Liver (tissue), 3 donors: ENCODE results near the gene EVPLL.

Experiments used
- GABPA ChIP-seq, 2 donors: IDR thresholded peaks in 1 of 2; conservative IDR thresholded peaks in 1 of 2; 2 replicates each; pipeline ENCODE4 v1.6.1; 2016; ENCODE audit warnings: antibody characterized with exemption in 2 of 2, mild to moderate bottlenecking in 1 of 2, moderate library complexity in 1 of 2
- JUND ChIP-seq, 2 donors: IDR thresholded peaks; 2 replicates each; pipeline ENCODE4 v1.6.1; 2016; ENCODE audit warnings: antibody characterized with exemption in 2 of 2
- RAD21 ChIP-seq, 2 donors: IDR thresholded peaks; 2 replicates each; pipeline ENCODE4 v1.6.1; 2016; ENCODE audit warnings: antibody characterized with exemption in 2 of 2, mild to moderate bottlenecking in 2 of 2
- REST ChIP-seq: IDR thresholded peaks from 2 replicates; pipeline ENCODE4 v1.6.1; 2016; ENCODE audit warnings: antibody characterized with exemption, mild to moderate bottlenecking
- RXRA ChIP-seq, 2 donors: IDR thresholded peaks; 2 replicates each; pipeline ENCODE4 v1.6.1; 2017 to 2018; ENCODE audit warnings: antibody characterized with exemption in 2 of 2, mild to moderate bottlenecking in 1 of 2
- TAF1 ChIP-seq: conservative IDR thresholded peaks from 2 replicates; pipeline ENCODE4 v1.6.1; 2016; ENCODE audit warnings: antibody characterized with exemption, mild to moderate bottlenecking
- YY1 ChIP-seq: IDR thresholded peaks from 2 replicates; pipeline ENCODE4 v1.6.1; 2016; ENCODE audit warnings: antibody characterized with exemption, mild to moderate bottlenecking
- ZBTB33 ChIP-seq: IDR thresholded peaks from 2 replicates; pipeline ENCODE4 v1.6.1; 2016; ENCODE audit warnings: antibody characterized with exemption
- TF ChIP-seq, protein P1 (sequence below): fragments of 150-350 bp; IDR thresholded peaks from 2 replicates; pipeline ENCODE4 v1.5.1; 2017; ENCODE audit warnings: improper control_type of control experiment, low read depth, low read length; ENCODE audit not compliant: missing input control
- TF ChIP-seq, protein P2 (sequence below): IDR thresholded peaks from 2 replicates; pipeline ENCODE4 v1.6.1; 2016; ENCODE audit warnings: antibody characterized with exemption
- TF ChIP-seq, protein P3 (sequence below): IDR thresholded peaks from 2 replicates; pipeline ENCODE4 v1.6.1; 2016; ENCODE audit warnings: antibody characterized with exemption
- donor health status: healthy.
- donor health status: healthy.

DNA sequence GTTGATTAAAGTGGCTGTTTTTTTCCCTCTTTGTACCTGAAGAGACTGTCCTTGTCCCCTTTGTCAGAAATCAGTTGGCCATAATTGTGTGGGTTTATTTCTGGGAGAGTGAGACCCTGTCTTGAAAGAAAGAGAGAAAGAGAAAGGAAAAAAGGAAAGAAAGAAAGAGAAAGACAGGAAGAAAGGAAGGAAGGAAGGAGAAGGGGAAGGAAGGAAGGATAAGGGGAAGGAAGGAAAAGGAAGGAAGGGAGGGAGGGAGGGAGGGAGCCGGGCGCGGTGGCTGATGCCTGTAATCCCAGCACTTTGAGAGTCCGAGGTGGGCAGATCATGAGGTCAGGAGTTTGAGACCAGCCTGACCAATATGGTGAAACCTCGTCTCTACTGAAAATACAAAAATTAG, 6.8 kb upstream of the EVPLL start:
- TF ChIP-seq GABPA (IDR thresholded peaks at IDR 0.05 in 1 of 2, conservative IDR thresholded peaks at IDR 0.05 in 1 of 2) (no peak), RXRA (IDR thresholded peaks at IDR 0.05) (no peak), ZBTB33 (no peak), RAD21 (IDR thresholded peaks at IDR 0.05) (no peak), YY1 (no peak), JUND (IDR thresholded peaks at IDR 0.05) (no peak), TAF1 (no peak), REST (no peak)
- TF ChIP-seq, protein P1, sequence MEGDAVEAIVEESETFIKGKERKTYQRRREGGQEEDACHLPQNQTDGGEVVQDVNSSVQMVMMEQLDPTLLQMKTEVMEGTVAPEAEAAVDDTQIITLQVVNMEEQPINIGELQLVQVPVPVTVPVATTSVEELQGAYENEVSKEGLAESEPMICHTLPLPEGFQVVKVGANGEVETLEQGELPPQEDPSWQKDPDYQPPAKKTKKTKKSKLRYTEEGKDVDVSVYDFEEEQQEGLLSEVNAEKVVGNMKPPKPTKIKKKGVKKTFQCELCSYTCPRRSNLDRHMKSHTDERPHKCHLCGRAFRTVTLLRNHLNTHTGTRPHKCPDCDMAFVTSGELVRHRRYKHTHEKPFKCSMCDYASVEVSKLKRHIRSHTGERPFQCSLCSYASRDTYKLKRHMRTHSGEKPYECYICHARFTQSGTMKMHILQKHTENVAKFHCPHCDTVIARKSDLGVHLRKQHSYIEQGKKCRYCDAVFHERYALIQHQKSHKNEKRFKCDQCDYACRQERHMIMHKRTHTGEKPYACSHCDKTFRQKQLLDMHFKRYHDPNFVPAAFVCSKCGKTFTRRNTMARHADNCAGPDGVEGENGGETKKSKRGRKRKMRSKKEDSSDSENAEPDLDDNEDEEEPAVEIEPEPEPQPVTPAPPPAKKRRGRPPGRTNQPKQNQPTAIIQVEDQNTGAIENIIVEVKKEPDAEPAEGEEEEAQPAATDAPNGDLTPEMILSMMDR, result no peak
- TF ChIP-seq, protein P2, sequence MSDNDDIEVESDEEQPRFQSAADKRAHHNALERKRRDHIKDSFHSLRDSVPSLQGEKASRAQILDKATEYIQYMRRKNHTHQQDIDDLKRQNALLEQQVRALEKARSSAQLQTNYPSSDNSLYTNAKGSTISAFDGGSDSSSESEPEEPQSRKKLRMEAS, result no peak
- TF ChIP-seq, protein P3, sequence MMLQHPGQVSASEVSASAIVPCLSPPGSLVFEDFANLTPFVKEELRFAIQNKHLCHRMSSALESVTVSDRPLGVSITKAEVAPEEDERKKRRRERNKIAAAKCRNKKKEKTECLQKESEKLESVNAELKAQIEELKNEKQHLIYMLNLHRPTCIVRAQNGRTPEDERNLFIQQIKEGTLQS, result no peak
